GM21423 (cell line): ENCODE data around the gene SUV39H2.
"Not testable (repeated sequence)": the region's sequence is repeated elsewhere in the genome, so short reads cannot be mapped to it uniquely, and the experiment has no call there.

Experiments
- ATAC-seq: cut with Tn5 transposase; IDR thresholded peaks from one replicate; pipeline ENCODE4 v1.9.1; 2021; ENCODE audit warnings: mild to moderate bottlenecking, moderate library complexity; ENCODE audit not compliant: unreplicated experiment

Gene SUV39H2

DNA sequence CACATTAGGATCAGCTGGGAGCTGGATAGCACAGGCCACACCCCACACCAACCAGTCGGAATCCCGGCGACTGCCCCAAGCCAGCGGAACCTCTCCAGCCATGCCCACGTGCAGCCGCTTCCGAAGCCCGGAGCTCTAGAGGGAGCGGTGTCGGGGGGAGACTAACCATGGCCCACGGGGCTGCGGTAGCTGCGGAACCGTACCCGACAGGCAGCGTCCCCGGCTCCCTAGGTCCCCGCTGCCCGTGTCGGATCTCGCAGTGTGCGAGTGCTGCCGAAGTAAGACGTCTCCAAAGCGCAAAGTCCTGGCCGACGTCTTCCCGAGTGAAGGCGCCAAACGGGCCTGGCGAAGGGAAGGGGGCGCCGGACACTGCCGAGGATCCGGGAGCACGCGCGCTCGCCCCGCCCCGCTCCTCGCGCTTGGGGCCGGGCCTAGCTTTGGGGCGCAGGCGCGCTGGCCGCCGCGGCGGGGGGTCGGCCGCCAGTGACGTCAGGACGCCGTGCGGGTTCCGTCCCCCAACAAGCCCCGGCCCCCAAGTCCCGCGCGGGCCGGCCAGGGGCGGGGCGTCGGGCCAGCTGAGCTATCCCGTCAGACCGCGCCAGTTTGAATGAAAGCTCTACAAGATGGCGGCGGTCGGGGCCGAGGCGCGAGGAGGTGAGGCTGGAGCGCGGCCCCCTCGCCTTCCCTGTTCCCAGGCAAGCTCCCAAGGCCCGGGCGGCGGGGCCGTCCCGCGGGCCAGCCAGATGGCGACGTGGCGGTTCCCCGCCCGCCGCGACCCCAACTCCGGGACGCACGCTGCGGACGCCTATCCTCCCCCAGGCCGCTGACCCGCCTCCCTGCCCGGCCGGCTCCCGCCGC, at the start of gene SUV39H2:
Gene SUV39H2, plus strand, starts transcription at position 601 of the 858 bp plus-strand sequence. Its CDS starts 23 bp downstream, at position 624.
- ATAC-seq: peak; percentile 94

GRCh38 chr10:14833106-14833505, 45.6 kb upstream of the SUV39H2 start:
- ATAC-seq: no peak

GRCh38 chr10:14836208-14836607, 42.5 kb upstream of the SUV39H2 start:
- ATAC-seq: no peak

DNA sequence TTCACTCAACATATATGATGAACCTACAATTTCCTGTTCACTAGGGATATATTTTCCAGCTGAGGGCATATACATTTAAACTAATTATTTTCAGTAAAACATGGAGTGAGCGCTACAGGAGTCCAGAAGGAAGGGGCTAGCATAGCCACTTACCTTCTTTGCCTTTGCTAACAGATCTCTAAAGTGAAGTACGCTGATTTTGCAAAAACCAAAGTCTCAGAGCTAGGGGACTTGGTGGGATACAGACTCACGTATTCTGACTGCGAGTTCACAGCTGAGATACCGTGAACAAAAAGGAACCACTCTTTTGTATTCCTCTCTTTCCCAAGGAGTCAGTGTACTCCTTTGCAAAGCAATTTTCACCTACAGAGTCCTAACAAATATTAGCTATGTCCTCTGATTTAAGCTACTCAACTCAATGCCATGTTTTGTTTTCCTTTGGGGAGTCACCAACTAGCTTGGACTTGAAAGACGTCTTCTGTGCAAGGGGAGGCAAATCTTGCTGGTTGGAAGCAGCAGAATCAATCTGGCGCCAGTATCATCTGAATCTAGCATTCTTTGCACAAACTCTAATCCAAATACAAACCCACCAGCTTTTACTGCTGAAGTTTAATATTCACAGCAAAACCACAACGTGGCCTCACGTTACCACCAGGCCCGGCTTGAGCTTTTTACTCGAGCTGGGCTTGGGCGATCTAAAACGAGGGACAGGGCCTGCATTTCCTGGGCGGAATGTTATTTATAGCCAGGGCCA, 41.5 kb upstream of the SUV39H2 start:
- no peak for ATAC-seq

GRCh38 chr10:14837757-14838581, 40.7 kb upstream of the SUV39H2 start, which contains the start of the genes CDNF, HSPA14 and MSANTD7:
TSS of gene CDNF (minus strand) at chr10:14838037. CDS start at chr10:14837946, 91 bp downstream.
TSS of gene HSPA14 (plus strand) at chr10:14838306. CDS start at chr10:14838403, 97 bp downstream.
TSS of gene MSANTD7 (plus strand) at chr10:14838306. CDS start at chr10:14842285, 3,979 bp downstream.
- ATAC-seq: peak; percentile 93

GRCh38 chr10:14838582-14839304, 39.9 kb upstream of the SUV39H2 start:
- peak; percentile 7 for ATAC-seq

DNA sequence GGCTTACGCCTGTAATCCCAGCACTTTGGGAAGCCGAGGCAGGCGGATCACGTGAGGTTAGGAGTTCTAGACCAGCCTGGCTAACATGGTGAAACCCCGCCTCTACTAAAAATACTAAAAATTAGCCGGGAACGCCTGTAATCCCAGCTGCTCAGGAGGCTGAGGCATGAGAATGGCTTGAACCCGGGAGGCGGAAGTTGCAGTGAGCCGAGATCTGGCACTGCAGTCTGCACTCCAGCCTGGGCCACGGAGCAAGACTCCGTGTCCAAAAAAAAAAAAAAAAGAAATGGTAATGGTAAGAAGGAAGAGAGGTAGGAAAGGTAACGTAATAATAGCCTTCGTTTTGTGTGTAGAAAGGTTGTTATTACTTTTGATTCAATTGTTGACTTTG, 39.4 kb upstream of the SUV39H2 start:
- no peak for ATAC-seq

DNA sequence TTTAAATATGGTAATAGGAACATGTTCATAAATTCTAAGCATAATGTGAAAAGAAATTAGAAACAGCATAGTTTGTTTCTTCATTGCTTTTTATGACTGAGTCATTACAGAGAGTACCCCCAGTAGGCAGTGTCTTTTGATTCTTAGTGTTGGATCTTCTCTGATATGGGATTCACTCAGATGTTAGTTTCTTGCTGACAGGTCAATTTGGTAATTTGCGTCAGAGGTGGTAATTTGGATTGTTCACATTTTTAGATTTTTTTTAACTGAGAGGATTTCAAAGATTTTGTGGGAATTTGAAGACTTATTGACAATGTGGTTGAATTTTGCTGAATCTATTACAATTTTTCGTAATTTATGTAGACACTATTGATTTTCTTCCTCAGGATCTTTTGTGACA, 38.5 kb upstream of the SUV39H2 start:
- ATAC-seq: no peak

DNA sequence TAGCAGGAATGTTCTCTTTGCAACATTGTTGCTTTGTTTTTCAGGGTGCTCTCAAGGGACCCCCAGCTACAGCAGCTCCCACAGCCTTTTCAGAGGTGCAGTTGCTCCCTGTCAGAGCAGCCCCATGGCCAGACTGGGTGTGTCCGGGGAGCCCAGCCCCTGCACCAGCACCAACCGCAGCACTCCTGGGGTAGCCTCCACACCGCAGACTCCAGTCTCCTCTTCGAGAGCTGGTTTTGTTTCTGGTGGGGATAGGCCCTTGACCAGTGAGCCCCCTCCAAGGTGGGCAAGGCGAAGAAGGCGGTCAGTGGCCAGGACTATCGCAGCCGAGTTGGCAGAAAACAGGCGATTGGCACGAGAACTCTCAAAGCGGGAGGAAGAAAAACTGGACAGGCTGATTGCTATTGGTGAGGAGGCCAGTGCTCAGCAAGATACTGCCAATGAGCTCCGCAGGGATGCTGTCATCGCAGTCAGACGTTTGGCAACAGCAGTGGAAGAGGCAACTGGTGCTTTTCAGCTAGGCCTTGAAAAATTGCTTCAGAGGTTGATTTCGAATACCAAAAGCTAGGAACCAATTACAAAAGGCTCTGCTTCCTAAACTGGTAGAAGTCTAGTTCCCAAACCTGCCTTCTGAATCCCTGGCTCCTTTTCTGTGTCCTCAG, 35.2 kb upstream of the SUV39H2 start:
- no peak for ATAC-seq

DNA sequence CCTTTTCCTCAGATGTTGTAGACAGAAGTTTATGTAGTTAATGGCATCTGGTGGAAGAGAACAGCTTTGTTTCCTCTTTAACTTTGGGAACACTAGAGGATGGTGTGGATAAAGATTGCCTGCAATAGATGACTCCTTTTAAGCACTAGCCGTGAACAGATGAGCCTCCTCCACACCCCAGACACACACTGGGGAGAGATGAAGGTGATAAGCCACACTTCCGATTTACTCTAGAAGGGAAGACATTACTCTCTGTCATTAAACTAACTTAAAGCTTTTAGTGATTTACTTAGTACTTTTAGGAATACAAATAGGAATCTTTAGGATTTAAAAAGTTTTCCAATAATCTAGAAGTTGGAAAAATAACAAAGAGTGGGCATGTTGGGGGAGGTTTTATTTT, 33.7 kb upstream of the SUV39H2 start:
- no peak for ATAC-seq

DNA sequence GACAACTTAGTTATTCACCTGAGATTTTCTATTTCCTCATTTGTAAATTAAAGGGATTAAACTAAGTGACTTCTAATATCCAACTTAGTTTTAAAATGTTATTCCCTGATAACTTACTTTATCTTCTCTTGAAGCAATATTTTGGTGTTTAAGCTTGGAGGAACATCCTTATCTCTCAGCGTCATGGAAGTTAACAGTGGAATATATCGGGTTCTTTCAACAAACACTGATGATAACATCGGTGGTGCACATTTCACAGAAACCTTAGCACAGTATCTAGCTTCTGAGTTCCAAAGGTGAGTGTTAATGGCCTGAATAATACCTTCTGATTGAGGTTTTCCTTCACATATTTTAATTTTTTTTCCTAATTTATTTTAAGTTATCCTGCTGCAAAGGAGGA, 26.4 kb upstream of the SUV39H2 start:
- no peak for ATAC-seq

DNA sequence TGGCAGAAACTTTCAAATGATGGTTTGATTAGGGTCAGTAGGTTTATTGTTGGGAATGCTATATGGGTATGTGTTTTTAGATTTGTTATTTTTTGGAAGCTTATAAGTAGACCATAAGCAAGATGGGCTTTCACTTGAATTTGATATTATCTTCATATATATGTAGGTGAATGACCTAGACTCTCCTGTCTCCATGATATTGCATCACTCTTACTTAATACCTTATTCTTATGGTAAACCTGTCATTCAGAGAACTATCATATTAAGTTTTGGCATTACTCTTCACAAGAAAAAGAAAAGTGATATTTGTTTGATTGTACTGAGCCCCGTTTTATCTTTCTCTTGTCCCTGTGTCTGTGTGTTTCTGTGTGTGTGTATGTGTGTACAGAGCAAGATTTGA, 23.2 kb upstream of the SUV39H2 start:
- ATAC-seq: no peak

- no peak for ATAC-seq
These were observed 20.2 kb upstream of the SUV39H2 start for GRCh38 chr10:14858338-14858960.

DNA sequence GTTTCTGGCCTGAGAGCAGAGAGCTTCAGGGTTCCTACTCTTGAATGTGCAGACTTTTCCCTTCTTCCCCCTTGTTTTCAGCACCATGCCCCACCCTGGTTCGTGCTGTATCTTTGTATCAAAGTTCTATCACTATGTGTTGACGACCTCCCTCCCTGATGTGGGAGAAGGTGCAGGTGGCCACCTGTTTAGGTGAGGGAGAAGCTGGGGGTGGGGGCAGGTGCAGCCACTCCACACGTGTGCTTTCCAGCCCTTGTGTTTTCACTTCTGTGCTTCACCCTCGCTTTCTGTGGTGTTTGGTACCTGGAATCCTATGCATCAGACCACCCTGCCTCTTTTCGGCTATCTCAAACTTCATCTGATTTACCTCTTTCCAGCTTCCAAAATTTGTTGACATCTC, 19.6 kb upstream of the SUV39H2 start:
- ATAC-seq: no peak

DNA sequence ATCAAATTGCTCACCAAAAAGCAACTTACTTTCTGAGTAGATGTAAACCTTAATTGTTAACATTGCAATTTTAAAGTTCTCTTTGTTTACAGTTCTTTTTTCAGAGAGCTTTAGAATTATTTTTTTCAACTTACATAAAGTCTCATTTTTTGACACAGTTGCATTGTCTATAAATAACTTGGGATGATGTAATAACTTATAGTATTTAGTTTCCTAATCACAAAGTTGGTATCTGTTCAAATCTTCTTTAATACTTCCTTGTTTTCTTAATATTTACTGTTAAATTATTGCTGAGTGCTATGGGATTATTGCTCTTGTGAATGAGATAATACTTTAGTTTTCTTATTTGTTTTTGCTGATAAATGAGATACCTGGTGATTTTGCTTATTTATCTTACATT, 18.9 kb upstream of the SUV39H2 start:
- no peak for ATAC-seq

GRCh38 chr10:14860791-14861190, 17.9 kb upstream of the SUV39H2 start:
- ATAC-seq: no peak

DNA sequence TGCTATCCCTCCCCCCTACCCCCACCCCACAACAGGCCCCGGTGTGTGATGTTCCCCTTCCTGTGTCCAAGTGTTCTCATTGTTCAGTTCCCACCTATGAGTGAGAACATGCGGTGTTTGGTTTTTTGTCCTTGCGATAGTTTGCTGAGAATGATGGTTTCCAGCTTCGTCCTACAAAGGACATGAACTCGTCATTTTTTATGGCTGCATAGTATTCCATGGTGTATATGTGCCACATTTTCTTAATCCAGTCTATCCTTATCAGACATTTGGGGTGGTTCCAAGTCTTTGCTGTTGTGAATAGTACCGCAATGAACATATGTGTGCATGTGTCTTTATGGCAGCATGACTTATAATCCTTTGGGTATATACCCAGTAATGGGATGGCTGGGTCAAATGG, 14.2 kb upstream of the SUV39H2 start:
- not testable (repeated sequence) for ATAC-seq

DNA sequence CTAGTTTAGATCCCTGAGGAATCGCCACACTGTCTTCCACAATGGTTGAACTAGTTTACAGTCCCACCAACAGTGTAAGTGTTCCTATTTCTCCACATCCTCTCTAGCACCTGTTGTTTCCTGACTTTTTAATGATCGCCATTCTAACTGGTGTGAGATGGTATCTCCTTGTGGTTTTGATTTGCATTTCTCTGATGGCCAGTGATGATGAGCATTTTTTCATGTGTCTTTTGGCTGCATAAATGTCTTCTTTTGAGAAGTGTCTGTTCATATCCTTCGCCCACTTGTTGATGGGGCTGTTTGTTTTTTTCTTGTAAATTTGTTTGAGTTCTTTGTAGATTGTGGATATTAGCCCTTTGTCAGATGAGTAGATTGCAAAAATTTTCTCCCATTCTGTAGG, 13.8 kb upstream of the SUV39H2 start:
- ATAC-seq: not testable (repeated sequence)

GRCh38 chr10:14873090-14873760, 5.4 kb upstream of the SUV39H2 start:
- peak; percentile 53 for ATAC-seq
